Smooth muscle cell (in vitro differentiated cells): ENCODE results near the gene AACS. TPM values are rescaled to one million over a fixed set of nuclear protein-coding genes. Genes with fewer than 3 reads are reported as not detected.

Experiments used
- DNase-seq: peaks from one replicate; lab custom pipeline; 2025; ENCODE audit not compliant: unreplicated experiment; lab: John Stamatoyannopoulos, UW
- H2AFZ ChIP-seq: fragments of 200-600 bp; sonication (generic); 2 replicates; pipeline ENCODE4 v1.6.0; 2016; ENCODE audit warnings: antibody characterized with exemption, low read depth, mild to moderate bottlenecking
- H3F3A ChIP-seq: fragments of 200-600 bp; sonication (generic); 2 replicates; pipeline ENCODE4 v1.6.0; 2017; ENCODE audit warnings: antibody characterized with exemption, low read depth
- H3K27ac ChIP-seq: fragments of 200-600 bp; sonication (generic); 2 replicates; pipeline ENCODE4 v1.5.1; 2016; ENCODE audit warnings: low read depth, mild to moderate bottlenecking
- H3K27me3 ChIP-seq: fragments of 200-600 bp; sonication (generic); 2 replicates; pipeline ENCODE4 v1.6.1; 2016; ENCODE audit warnings: low read depth, mild to moderate bottlenecking
- H3K36me3 ChIP-seq: fragments of 200-600 bp; sonication (generic); 2 replicates; pipeline ENCODE4 v1.5.1; 2016; ENCODE audit warnings: low read depth
- H3K4me1 ChIP-seq: fragments of 200-600 bp; sonication (generic); 2 replicates; pipeline ENCODE4 v1.5.1; 2016; ENCODE audit warnings: low read depth
- H3K4me2 ChIP-seq: fragments of 200-600 bp; sonication (generic); 2 replicates; pipeline ENCODE4 v1.6.0; 2016; ENCODE audit warnings: mild to moderate bottlenecking
- H3K4me3 ChIP-seq: fragments of 200-600 bp; sonication (generic); 2 replicates; pipeline ENCODE4 v1.5.1; 2016; ENCODE audit warnings: mild to moderate bottlenecking
- H3K79me2 ChIP-seq: fragments of 200-600 bp; sonication (generic); 2 replicates; pipeline ENCODE4 v1.6.0; 2016; ENCODE audit warnings: low read depth, mild to moderate bottlenecking
- H3K9ac ChIP-seq: fragments of 200-600 bp; sonication (generic); 2 replicates; pipeline ENCODE4 v1.6.0; 2016; ENCODE audit warnings: low read depth
- H3K9me3 ChIP-seq: fragments of 200-600 bp; sonication (generic); replicated peaks from 2 replicates; pipeline ENCODE4 v1.5.1; 2016; ENCODE audit warnings: low read depth
- H4K20me1 ChIP-seq: fragments of 200-600 bp; sonication (generic); 2 replicates; pipeline ENCODE4 v1.6.0; 2016; ENCODE audit warnings: low read depth
- CTCF ChIP-seq: fragments of 200-600 bp; sonication (generic); IDR thresholded peaks from 2 replicates; pipeline ENCODE4 v1.5.1; 2017; ENCODE audit warnings: borderline replicate concordance, mild to moderate bottlenecking, antibody characterized with exemption; ENCODE audit not compliant: insufficient read depth, poor library complexity, severe bottlenecking
- WGBS: methylation state at CpG from one replicate; pipeline ENCODE4 v1.1.7; 2016; ENCODE audit warnings: low lambda C conversion rate; 5-methylcytosine and 5-hydroxymethylcytosine counted together
- polyA plus RNA-seq: library from polyadenylated mRNA; unstranded; fragments of >200 nt; fragmentation: Nextera tagmentation; extraction: Ambion mirVana; gene quantifications from 2 replicates; pipeline ENCODE4 v1.2.1, GENCODE V29; 2016
- total RNA-seq: library from RNA; depleted of rRNA; stranded (reverse); fragments of >200 nt; gene quantifications from 2 replicates; pipeline ENCODE4 v1.2.3, GENCODE V29; 2014

AACS gene
- total and polyA plus RNA-seq, 2 experiments from 2014 or later: 8.0 to 15.6 TPM

DNA sequence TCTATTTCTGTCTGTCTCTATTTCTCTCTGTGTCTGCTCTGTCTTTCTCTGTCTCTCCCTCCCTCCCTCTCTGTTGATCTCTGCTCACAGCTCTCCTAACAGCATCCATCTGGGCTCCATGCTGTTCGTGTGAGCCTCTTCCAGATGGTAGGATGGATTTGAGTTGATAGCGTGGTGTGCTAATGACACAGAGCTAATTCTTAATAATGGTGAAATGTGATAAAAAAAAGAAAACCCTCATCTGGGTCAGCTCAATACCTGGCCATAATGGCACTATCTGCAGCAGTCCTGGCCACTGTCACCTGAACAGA is 96.4 kb downstream of the AACS start:
- H3K36me3 ChIP-seq: no peaks in the 10 kb centered on the region

DNA sequence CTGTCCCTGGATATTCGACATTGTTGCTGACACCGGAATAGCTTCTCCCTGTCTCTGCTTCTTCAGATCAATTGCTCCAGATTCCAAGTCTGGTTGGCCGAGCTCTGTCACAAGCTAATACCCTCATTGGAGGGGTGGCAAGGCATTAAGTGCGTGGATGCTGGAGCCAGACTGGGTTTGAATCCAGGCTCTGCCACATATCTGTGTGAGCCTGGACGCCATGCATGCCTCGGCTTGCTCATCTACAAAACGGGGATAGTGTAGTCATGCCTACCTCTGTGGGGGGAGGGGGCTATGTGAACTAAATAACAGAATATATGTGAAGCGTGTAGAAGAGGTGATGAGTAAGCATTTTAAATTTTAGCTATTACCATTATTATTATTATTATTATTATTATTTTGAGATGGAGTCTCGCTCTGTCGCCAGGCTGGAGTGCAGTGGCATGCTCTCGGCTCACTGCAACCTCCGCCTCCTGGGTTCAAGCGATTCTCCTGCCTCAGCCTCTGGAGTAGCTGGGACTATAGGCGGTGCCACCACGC is 97.3 kb downstream of the AACS start:
- Histone ChIP-seq H2AFZ (no peak overlapping the region), H3K9ac (no peak overlapping the region), H3K4me2 (no peak overlapping the region), H4K20me1 (no peaks in the 10 kb centered on the region), H3K27ac (no peak overlapping the region), H3K36me3 (no peaks in the 10 kb centered on the region), H3K79me2 (no peaks in the 10 kb centered on the region), H3K4me3 (no peak overlapping the region), H3K4me1 (no peaks in the 10 kb centered on the region), H3F3A (no peaks in the 10 kb centered on the region), H3K27me3 (no peaks in the 10 kb centered on the region), H3K9me3 (no peaks in the 10 kb centered on the region)
- no peak for DNase-seq
- WGBS: 92% methylated on average over 15 of the region's 15 CpGs
- TF ChIP-seq CTCF: no peak

More for the DNA sequence above, 96.4 kb downstream of the AACS start:
- H3K79me2 ChIP-seq: no peaks in the 10 kb centered on the region
- no peak overlapping the region for H3K4me2 ChIP-seq
- no peak overlapping the region for H2AFZ ChIP-seq
- H3K4me3 ChIP-seq: no peak overlapping the region
- DNase-seq: no peak
- no peak overlapping the region for H3K27ac ChIP-seq
- TF ChIP-seq CTCF: no peak
- no peaks in the 10 kb centered on the region for H3K9me3 ChIP-seq
- no peaks in the 10 kb centered on the region for H4K20me1 ChIP-seq
- no peaks in the 10 kb centered on the region for H3K4me1 ChIP-seq
- no peak overlapping the region for H3K9ac ChIP-seq
- H3K27me3 ChIP-seq: no peaks in the 10 kb centered on the region
- H3F3A ChIP-seq: no peaks in the 10 kb centered on the region
- WGBS: 73% methylated on average over 2 of the region's 2 CpGs

- H3K27me3 ChIP-seq: no peaks in the 10 kb centered on the region
- H2AFZ ChIP-seq: no peak overlapping the region
- no peaks in the 10 kb centered on the region for H3F3A ChIP-seq
- no peaks in the 10 kb centered on the region for H3K9me3 ChIP-seq
- H3K27ac ChIP-seq: no peak overlapping the region
- H3K79me2 ChIP-seq: no peaks in the 10 kb centered on the region
- no peak overlapping the region for H3K4me2 ChIP-seq
- H3K4me3 ChIP-seq: no peak overlapping the region
- no peak for TF ChIP-seq CTCF
- no peaks in the 10 kb centered on the region for H3K4me1 ChIP-seq
- DNase-seq: no peak
- no peak overlapping the region for H3K9ac ChIP-seq
- WGBS: 91% methylated on average over 12 of the region's 12 CpGs
- no peaks in the 10 kb centered on the region for H3K36me3 ChIP-seq
- H4K20me1 ChIP-seq: no peaks in the 10 kb centered on the region
Observed at GRCh38 chr12:125163148-125163547, 97.9 kb downstream of the AACS start.

- 92% methylated on average over 8 of the region's 8 CpGs for WGBS
Observed at GRCh38 chr12:125164541-125164940, 99.3 kb downstream of the AACS start.

More at GRCh38 chr12:125164541-125164940, 99.3 kb downstream of the AACS start:
- Histone ChIP-seq H3K36me3 (no peaks in the 10 kb centered on the region), H2AFZ (no peak overlapping the region), H3K27me3 (no peaks in the 10 kb centered on the region), H3K4me2 (no peak overlapping the region), H3K4me3 (no peak overlapping the region), H3F3A (no peaks in the 10 kb centered on the region), H3K4me1 (no peaks in the 10 kb centered on the region), H3K79me2 (no peaks in the 10 kb centered on the region), H3K27ac (no peak overlapping the region), H3K9me3 (no peaks in the 10 kb centered on the region), H4K20me1 (no peaks in the 10 kb centered on the region), H3K9ac (no peak overlapping the region)
- no peak for DNase-seq
- TF ChIP-seq CTCF: no peak
